Glomerular endothelial cell (primary cell): ENCODE data around the gene CELSR3. TPM values are rescaled to one million over a fixed set of nuclear protein-coding genes. Genes with fewer than 3 reads are reported as not detected.

Source experiments
- DNase-seq: peaks from one replicate; pipeline ENCODE4 v3.0.0-alpha.2; 2011; ENCODE audit warnings: low read depth, low spot score; ENCODE audit errors: extremely low read depth
- total RNA-seq: library from RNA; depleted of rRNA; stranded (reverse); fragments of >200 nt; gene quantifications from 2 replicates; pipeline ENCODE4 v1.2.3, GENCODE V29; 2015

CELSR3 gene
- total RNA-seq, 1 donor from 2014 or later = 2.2 TPM

- DNase-seq = no peak
Measured at GRCh38 chr3:48688032-48688736, 25.5 kb upstream of the CELSR3 start.

- no peak for DNase-seq
Measured at GRCh38 chr3:48687220-48687678, 24.6 kb upstream of the CELSR3 start.

GRCh38 chr3:48686538-48687219, 24.0 kb upstream of the CELSR3 start:
- DNase-seq = no peak

GRCh38 chr3:48685603-48686511, 23.2 kb upstream of the CELSR3 start, which contains the start of gene NCKIPSD:
NCKIPSD (minus strand) TSS chr3:48685915; CDS start chr3:48685807, 108 bp downstream.
- no peak for DNase-seq

- DNase-seq = no peak
Measured at GRCh38 chr3:48685293-48685602, 22.6 kb upstream of the CELSR3 start.

- no peak for DNase-seq
Measured at GRCh38 chr3:48684480-48685143, 21.9 kb upstream of the CELSR3 start.

- no peak for DNase-seq
Measured at GRCh38 chr3:48684054-48684349, 21.3 kb upstream of the CELSR3 start.

GRCh38 chr3:48682786-48683185, 20.1 kb upstream of the CELSR3 start:
- no peak for DNase-seq

GRCh38 chr3:48681974-48682610, 19.4 kb upstream of the CELSR3 start:
- no peak for DNase-seq

- DNase-seq = no peak
Measured at GRCh38 chr3:48681541-48681880, 18.8 kb upstream of the CELSR3 start.

- DNase-seq = no peak
Measured at GRCh38 chr3:48680811-48681540, 18.3 kb upstream of the CELSR3 start.

GRCh38 chr3:48679411-48680391, 17.0 kb upstream of the CELSR3 start:
- no peak for DNase-seq

GRCh38 chr3:48678566-48679380, 16.1 kb upstream of the CELSR3 start:
- DNase-seq = no peak

GRCh38 chr3:48678056-48678455, 15.4 kb upstream of the CELSR3 start:
- no peak for DNase-seq

GRCh38 chr3:48674505-48674904, 11.8 kb upstream of the CELSR3 start:
- DNase-seq = no peak

GRCh38 chr3:48672522-48672921, 9.8 kb upstream of the CELSR3 start:
- no peak for DNase-seq

- no peak for DNase-seq
Measured at GRCh38 chr3:48664929-48665328, 2.2 kb upstream of the CELSR3 start.

GRCh38 chr3:48664313-48664644, 1.6 kb upstream of the CELSR3 start:
- DNase-seq = no peak
